Testis (tissue), 3 donors: Measurements from ENCODE around the gene RBM28. TPM values are rescaled to one million over a fixed set of nuclear protein-coding genes. Genes with fewer than 3 reads are reported as not detected.

Experiments used
- DNase-seq: peaks from one replicate; pipeline ENCODE4 v3.0.0-alpha.2; 2019
- H3K27ac ChIP-seq, 2 donors: fragments of 200-600 bp; sonication (generic); one replicate each; pipeline ENCODE4 v1.5.1; 2019
- H3K27me3 ChIP-seq: fragments of 200-600 bp; sonication (generic); one replicate; pipeline ENCODE4 v1.5.1; 2019
- H3K36me3 ChIP-seq: fragments of 200-600 bp; sonication (generic); one replicate; pipeline ENCODE4 v1.5.1; 2017; ENCODE audit warnings: low read depth; ENCODE audit errors: missing control alignments
- H3K4me1 ChIP-seq: fragments of 200-600 bp; sonication (generic); one replicate; pipeline ENCODE4 v1.5.1; 2019
- H3K4me3 ChIP-seq, 2 donors: fragments of 200-600 bp; sonication (generic); one replicate each; pipeline ENCODE4 v1.5.1; 2017 to 2019
- H3K9me3 ChIP-seq: fragments of 200-600 bp; sonication (generic); one replicate; pipeline ENCODE4 v1.5.1; 2017
- POLR2A ChIP-seq: fragments of 450-650 bp; IDR thresholded peaks from one replicate; pipeline ENCODE4 v1.6.1; 2017; ENCODE audit warnings: antibody characterized with exemption, mild to moderate bottlenecking, moderate library complexity
- WGBS, 2 donors: methylation state at CpG; one replicate each; pipeline ENCODE4 v1.1.5; 2018; 5-methylcytosine and 5-hydroxymethylcytosine counted together
- intact Hi-C: fragments of 100-400 bp; cut with DNase I; formaldehyde crosslinking; loops from one replicate; pipeline ENCODE4 v1.15.1; 2023; ENCODE audit warnings: low total_unique reads
- polyA plus RNA-seq: library from polyadenylated mRNA; stranded (reverse); fragments of 350-450 nt; fragmentation: Illumina TruSeq; extraction: RNeasy Lipid Tissue Mini Kit (QIAGEN cat#74804); gene quantifications from one replicate; pipeline ENCODE4 v1.2.3, GENCODE V29; 2014; ENCODE audit warnings: low read depth, low replicate concordance; ENCODE audit not compliant: insufficient read depth
- small RNA-seq, 2 donors: library from RNA; depleted of rRNA; stranded (forward); fragments of <200 nt; gene quantifications; one replicate each; pipeline ENCODE3, GENCODE V24; 2016
- total RNA-seq, 2 donors: library from RNA; depleted of rRNA; stranded (reverse); fragments of >200 nt; gene quantifications; one replicate each; pipeline ENCODE4 v1.2.3, GENCODE V29; 2016
- TF ChIP-seq, protein P1 (sequence below), 3 experiments: fragments of 450-650 bp in 2 of 3; fragments of 200-600 bp in 1 of 3; sonication (generic) in 1 of 3; IDR thresholded peaks; one replicate each; pipeline ENCODE4 v1.5.1; 2016 to 2019; ENCODE audit warnings: antibody characterized with exemption in 3 of 3, mild to moderate bottlenecking in 2 of 3, moderate library complexity in 1 of 3

Gene RBM28
- total and polyA plus RNA-seq, 3 donors from 2014 or later, result 25.7 to 58.3 (median 54.5) TPM

DNA sequence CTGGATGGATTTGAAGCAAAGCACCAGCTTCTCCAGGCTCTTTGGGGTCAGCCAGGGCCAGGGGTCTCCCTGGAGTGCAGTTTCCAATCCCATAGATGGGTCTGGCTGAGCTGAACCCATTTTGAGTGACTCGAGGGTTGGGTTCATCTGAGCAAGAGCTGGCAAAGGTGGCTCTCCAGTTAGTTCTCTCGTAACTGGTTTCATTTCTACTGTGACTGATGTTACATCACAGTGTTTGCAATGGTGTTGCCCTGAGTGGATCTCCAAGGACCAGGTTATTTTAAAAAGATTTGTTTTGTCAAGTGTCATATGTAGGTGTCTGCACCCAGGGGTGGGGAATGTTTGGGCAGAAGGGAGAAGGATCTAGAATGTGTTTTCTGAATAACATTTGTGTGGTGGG lies 88.4 kb downstream of the RBM28 start:
- 84 to 92% methylated on average over 2 of the region's 2 CpGs for WGBS, 2 donors
- H3K36me3 ChIP-seq, result no peaks in the 10 kb centered on the region
- no peak for DNase-seq
- H3K4me3 ChIP-seq, result no peak overlapping the region
- H3K4me1 ChIP-seq, result no peaks in the 10 kb centered on the region
- intact Hi-C loops, result no loop called here
- TF ChIP-seq, protein P1, sequence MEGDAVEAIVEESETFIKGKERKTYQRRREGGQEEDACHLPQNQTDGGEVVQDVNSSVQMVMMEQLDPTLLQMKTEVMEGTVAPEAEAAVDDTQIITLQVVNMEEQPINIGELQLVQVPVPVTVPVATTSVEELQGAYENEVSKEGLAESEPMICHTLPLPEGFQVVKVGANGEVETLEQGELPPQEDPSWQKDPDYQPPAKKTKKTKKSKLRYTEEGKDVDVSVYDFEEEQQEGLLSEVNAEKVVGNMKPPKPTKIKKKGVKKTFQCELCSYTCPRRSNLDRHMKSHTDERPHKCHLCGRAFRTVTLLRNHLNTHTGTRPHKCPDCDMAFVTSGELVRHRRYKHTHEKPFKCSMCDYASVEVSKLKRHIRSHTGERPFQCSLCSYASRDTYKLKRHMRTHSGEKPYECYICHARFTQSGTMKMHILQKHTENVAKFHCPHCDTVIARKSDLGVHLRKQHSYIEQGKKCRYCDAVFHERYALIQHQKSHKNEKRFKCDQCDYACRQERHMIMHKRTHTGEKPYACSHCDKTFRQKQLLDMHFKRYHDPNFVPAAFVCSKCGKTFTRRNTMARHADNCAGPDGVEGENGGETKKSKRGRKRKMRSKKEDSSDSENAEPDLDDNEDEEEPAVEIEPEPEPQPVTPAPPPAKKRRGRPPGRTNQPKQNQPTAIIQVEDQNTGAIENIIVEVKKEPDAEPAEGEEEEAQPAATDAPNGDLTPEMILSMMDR (IDR thresholded peaks at IDR 0.05), result no peak
- TF ChIP-seq POLR2A, result no peak
- H3K27ac ChIP-seq, result no peak overlapping the region
- H3K27me3 ChIP-seq, result no peaks in the 10 kb centered on the region
- H3K9me3 ChIP-seq, result no peaks in the 10 kb centered on the region

DNA sequence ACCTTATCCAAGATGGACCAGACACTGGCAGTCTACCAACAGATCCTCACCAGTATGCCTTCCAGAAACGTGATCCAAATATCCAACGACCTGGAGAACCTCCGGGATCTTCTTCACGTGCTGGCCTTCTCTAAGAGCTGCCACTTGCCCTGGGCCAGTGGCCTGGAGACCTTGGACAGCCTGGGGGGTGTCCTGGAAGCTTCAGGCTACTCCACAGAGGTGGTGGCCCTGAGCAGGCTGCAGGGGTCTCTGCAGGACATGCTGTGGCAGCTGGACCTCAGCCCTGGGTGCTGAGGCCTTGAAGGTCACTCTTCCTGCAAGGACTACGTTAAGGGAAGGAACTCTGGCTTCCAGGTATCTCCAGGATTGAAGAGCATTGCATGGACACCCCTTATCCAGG lies 89.2 kb downstream of the RBM28 start:
- Histone ChIP-seq H3K27me3 (no peaks in the 10 kb centered on the region), H3K27ac (no peak overlapping the region), H3K4me3 (no peak overlapping the region), H3K9me3 (no peaks in the 10 kb centered on the region), H3K4me1 (no peaks in the 10 kb centered on the region), H3K36me3 (no peaks in the 10 kb centered on the region)
- intact Hi-C loops, result no loop called here
- WGBS, 2 donors, result 85 to 90% methylated on average over 5 of the region's 5 CpGs
- no peak for DNase-seq
- TF ChIP-seq, protein P1 (IDR thresholded peaks at IDR 0.05), result no peak
- no peak for TF ChIP-seq POLR2A

GRCh38 chr7:128253701-128254100 lies 90.0 kb downstream of the RBM28 start:
- no peaks in the 10 kb centered on the region for H3K4me1 ChIP-seq

GRCh38 chr7:128251337-128251736 lies 92.4 kb downstream of the RBM28 start:
- H3K27ac ChIP-seq, result no peak overlapping the region
- no peak for TF ChIP-seq POLR2A
- TF ChIP-seq, protein P1 (IDR thresholded peaks at IDR 0.05), result no peak
- no peak overlapping the region for H3K4me3 ChIP-seq
- intact Hi-C loops, result no loop called here
- H3K36me3 ChIP-seq, result no peaks in the 10 kb centered on the region
- H3K27me3 ChIP-seq, result no peaks in the 10 kb centered on the region
- no peaks in the 10 kb centered on the region for H3K9me3 ChIP-seq
- no peaks in the 10 kb centered on the region for H3K4me1 ChIP-seq
- 78 to 86% methylated on average over 4 of the region's 4 CpGs for WGBS, 2 donors
- no peak for DNase-seq

More at GRCh38 chr7:128253701-128254100, 90.0 kb downstream of the RBM28 start:
- no peak for TF ChIP-seq POLR2A
- TF ChIP-seq, protein P1 (IDR thresholded peaks at IDR 0.05), result no peak
- Histone ChIP-seq H3K27me3 (no peaks in the 10 kb centered on the region), H3K36me3 (no peaks in the 10 kb centered on the region), H3K9me3 (no peaks in the 10 kb centered on the region), H3K4me3 (no peak overlapping the region), H3K27ac (no peak overlapping the region)
- 90 to 92% methylated on average over 8 of the region's 8 CpGs for WGBS, 2 donors
- intact Hi-C loops, result no loop called here
- no peak for DNase-seq

Small RNAs within 50 kb of the gene (small RNA-seq; reads per million reads assigned to genes)
- gene RNU7-27P, result 0 reads per million in 2 donors

Other genes starting within 250 kb of the RBM28 start
- under 1 TPM; 0.31 to 0.55 TPM for gene LEP, start 102.6 kb downstream of the RBM28 start, total RNA-seq
- gene LEP, start 102.6 kb downstream of the RBM28 start, polyA plus RNA-seq, result 0.46 TPM
- gene PRRT4, start 17.8 kb upstream of the RBM28 start, total RNA-seq, result 1 to 10 TPM in 1 of 2 donors, under 1 TPM in 1; 0.16 to 1.1 TPM
- 1.1 TPM for gene PRRT4, start 17.8 kb upstream of the RBM28 start, polyA plus RNA-seq
- 10 to 100 TPM; 48.3 to 64.5 TPM for gene IMPDH1, start 66.1 kb upstream of the RBM28 start, total RNA-seq
- 32.3 TPM for gene IMPDH1, start 66.1 kb upstream of the RBM28 start, polyA plus RNA-seq
- 10 to 100 TPM; 34.3 to 44.8 TPM for gene HILPDA, start 112.0 kb upstream of the RBM28 start, total RNA-seq
- gene HILPDA, start 112.0 kb upstream of the RBM28 start, polyA plus RNA-seq, result 31.4 TPM
- 10 to 100 TPM; 26.7 to 27.1 TPM for gene METTL2B, start 132.8 kb upstream of the RBM28 start, total RNA-seq
- gene METTL2B, start 132.8 kb upstream of the RBM28 start, polyA plus RNA-seq, result 20.0 TPM